Endothelial cell of hepatic sinusoid (primary cell): ENCODE data around the gene SOWAHA.

Experiments
- in situ Hi-C: cut with HindIII; loops from 2 replicates; pipeline ENCODE4 v1.10.0; 2017; ENCODE audit warnings: low sequenced_read_pairs

Gene SOWAHA

GRCh38 chr5:132841305-132841704, 28.2 kb downstream of the SOWAHA start:
- in situ Hi-C loops: no loop called here

GRCh38 chr5:132848270-132848669, 35.2 kb downstream of the SOWAHA start:
- in situ Hi-C loops: no loop called here

GRCh38 chr5:132849347-132849746, 36.2 kb downstream of the SOWAHA start:
- in situ Hi-C loops: no loop called here

- in situ Hi-C loops: loop anchor here (25.0 kb wide), 1 partner anchor 463 kb away; no protein-coding TSS in a partner anchor
Measured at GRCh38 chr5:132850066-132850465, 37.0 kb downstream of the SOWAHA start.

GRCh38 chr5:132853323-132853722, 40.2 kb downstream of the SOWAHA start:
- in situ Hi-C loops: loop anchor here (25.0 kb wide), 1 partner anchor 466 kb away; no protein-coding TSS in a partner anchor

- in situ Hi-C loops: loop anchor here (25.0 kb wide), 1 partner anchor 466 kb away; no protein-coding TSS in a partner anchor
Measured at GRCh38 chr5:132853790-132854189, 40.7 kb downstream of the SOWAHA start.

GRCh38 chr5:132854301-132854700, 41.2 kb downstream of the SOWAHA start:
- in situ Hi-C loops: loop anchor here (25.0 kb wide), 1 partner anchor 467 kb away; no protein-coding TSS in a partner anchor

GRCh38 chr5:132854992-132855391, 41.9 kb downstream of the SOWAHA start:
- in situ Hi-C loops: loop anchor here (25.0 kb wide), 1 partner anchor 468 kb away; no protein-coding TSS in a partner anchor

- in situ Hi-C loops: loop anchor here (25.0 kb wide), 1 partner anchor 469 kb away; no protein-coding TSS in a partner anchor
Measured at GRCh38 chr5:132856011-132856410, 42.9 kb downstream of the SOWAHA start.

- in situ Hi-C loops: loop anchor here (25.0 kb wide), 1 partner anchor 473 kb away; no protein-coding TSS in a partner anchor
Measured at GRCh38 chr5:132859889-132860437, 46.9 kb downstream of the SOWAHA start.

- in situ Hi-C loops: loop anchor here (25.0 kb wide), 1 partner anchor 473 kb away; no protein-coding TSS in a partner anchor
Measured at GRCh38 chr5:132860742-132861141, 47.6 kb downstream of the SOWAHA start.

GRCh38 chr5:132865668-132866341, 52.7 kb downstream of the SOWAHA start:
- in situ Hi-C loops: loop anchor here (5.0 to 25.0 kb wide), 2 partner anchors 44 to 479 kb away; no protein-coding TSS in a partner anchor
